A549 (cell line): Measurements from ENCODE around the gene RBM47. TPM values are rescaled to one million over a fixed set of nuclear protein-coding genes. Genes with fewer than 3 reads are reported as not detected.
A peak's percentile ranks its signal among the peaks of the same experiment; 100 is the strongest.

ENCODE experiments used
- ATAC-seq, 2 experiments: fragments of 200-7000 bp in 1 of 2; fragments of >200 bp in 1 of 2; cut with Nextera tagmentation in 1 of 2; cut with Tn5 transposase in 1 of 2; 3 replicates each; pipeline versions ENCODE4 v1.8.0 to v1.9.1; 2018 to 2020; ENCODE audit warnings: mild to moderate bottlenecking in 1 of 2, moderate library complexity in 1 of 2
- CTCF ChIA-PET: fragments of 300-600 bp; sonication (Branson Sonifier 250); formaldehyde crosslinking; extraction: SDS; loops from one replicate; lab custom pipeline; 2021; ENCODE audit warnings: antibody characterized with exemption, inconsistent platforms; lab: Yijun Ruan, JAX
- POLR2A ChIA-PET: fragments of 350-600 bp; formaldehyde crosslinking; extraction: SDS; loops from one replicate; lab custom pipeline; 2021; ENCODE audit warnings: antibody characterized with exemption, inconsistent platforms; lab: Yijun Ruan, JAX
- DNase-seq, 2 experiments: peaks; one replicate each; pipeline versions ENCODE4 v3.0.0 to v3.0.0-alpha.2; 2011 to 2016; ENCODE audit warnings: low read depth in 1 of 2, low spot score in 1 of 2
- FAIRE-seq: peaks from 2 replicates; lab custom pipeline; 2011; peaks lifted over from hg19 to GRCh38; lab: Jason Lieb, UNC
- H3K27ac ChIP-seq, 2 experiments: fragments of >200 bp; sonication (Bioruptor Twin); formaldehyde crosslinking; 3 replicates each; pipeline ENCODE4 v1.5.1; 2016 to 2017
- H3K4me1 ChIP-seq: fragments of >200 bp; sonication (Bioruptor Twin); formaldehyde crosslinking; 3 replicates; pipeline ENCODE4 v1.6.1; 2016
- H3K4me2 ChIP-seq: fragments of >200 bp; sonication (Bioruptor Twin); formaldehyde crosslinking; 3 replicates; pipeline ENCODE4 v1.6.1; 2016
- H3K4me3 ChIP-seq: fragments of >200 bp; sonication (Bioruptor Twin); formaldehyde crosslinking; 3 replicates; pipeline ENCODE4 v1.5.1; 2016
- H3K9me3 ChIP-seq: fragments of >200 bp; sonication (Bioruptor Twin); formaldehyde crosslinking; 3 replicates; pipeline ENCODE4 v1.6.1; 2016
- ATOH8 ChIP-seq: fragments of 250-450 bp; sonication (Bioruptor Pico); IDR thresholded peaks from 2 replicates; pipeline ENCODE4 v1.5.0; 2020; ENCODE audit warnings: low read depth, mild to moderate bottlenecking, moderate library complexity
- BHLHE40 ChIP-seq: IDR thresholded peaks from 2 replicates; pipeline ENCODE4 v1.6.1; 2012; ENCODE audit warnings: low read depth, low read length, inconsistent platforms
- CHD2 ChIP-seq: fragments of 150-350 bp; IDR thresholded peaks from 2 replicates; pipeline ENCODE4 v1.6.1; 2014; ENCODE audit warnings: low read length; ENCODE audit not compliant: partially characterized antibody
- EHF ChIP-seq: fragments of 250-450 bp; sonication (Bioruptor Pico); IDR thresholded peaks from 2 replicates; pipeline ENCODE4 v1.5.0; 2020; ENCODE audit warnings: mild to moderate bottlenecking
- ELK1 ChIP-seq: fragments of 150-350 bp; IDR thresholded peaks from 2 replicates; pipeline ENCODE4 v1.6.1; 2014; ENCODE audit warnings: low read depth, mild to moderate bottlenecking, low read length
- FOSB ChIP-seq: fragments of 250-450 bp; sonication (Bioruptor Pico); IDR thresholded peaks from 2 replicates; pipeline ENCODE4 v1.5.0; 2020; ENCODE audit warnings: mild to moderate bottlenecking, moderate library complexity
- FOXS1 ChIP-seq: fragments of 250-450 bp; sonication (Bioruptor Pico); IDR thresholded peaks from 2 replicates; pipeline ENCODE4 v1.5.0; 2020; ENCODE audit warnings: mild to moderate bottlenecking, moderate library complexity
- HEYL ChIP-seq: fragments of 250-450 bp; sonication (Bioruptor Pico); IDR thresholded peaks from 2 replicates; pipeline ENCODE4 v1.8.0; 2021; ENCODE audit warnings: mild to moderate bottlenecking, moderate library complexity
- HOXB5 ChIP-seq: fragments of 250-450 bp; sonication (Bioruptor Pico); IDR thresholded peaks from 2 replicates; pipeline ENCODE4 v1.5.0; 2020; ENCODE audit warnings: mild to moderate bottlenecking, moderate library complexity
- JUN ChIP-seq, 2 experiments: fragments of >200 bp; sonication (Bioruptor Twin); formaldehyde crosslinking; IDR thresholded peaks; 2 replicates in 1 of 2; 3 replicates in 1 of 2; pipeline ENCODE4 v1.6.1; 2016 to 2017
- JUNB ChIP-seq: fragments of >200 bp; sonication (Bioruptor Twin); formaldehyde crosslinking; IDR thresholded peaks from 2 replicates; pipeline ENCODE4 v1.6.1; 2016
- KDM1A ChIP-seq: fragments of 200-600 bp; sonication (generic); IDR thresholded peaks from 2 replicates; pipeline ENCODE4 v1.6.1; 2016; ENCODE audit warnings: low read depth, mild to moderate bottlenecking
- KDM5A ChIP-seq: fragments of 200-600 bp; sonication (generic); IDR thresholded peaks from 2 replicates; pipeline ENCODE4 v1.6.1; 2016; ENCODE audit warnings: antibody characterized with exemption, mild to moderate bottlenecking
- MAZ ChIP-seq: fragments of 150-350 bp; IDR thresholded peaks from 2 replicates; pipeline ENCODE4 v1.6.1; 2014; ENCODE audit warnings: antibody characterized with exemption, low read depth, low read length, borderline replicate concordance
- NR3C1 ChIP-seq: fragments of >200 bp; sonication (Bioruptor Twin); formaldehyde crosslinking; IDR thresholded peaks from 3 replicates; pipeline ENCODE4 v1.6.1; 2017
- RAD21 ChIP-seq, 2 experiments: fragments of >200 bp in 1 of 2; sonication (Bioruptor Twin) in 1 of 2; formaldehyde crosslinking in 1 of 2; IDR thresholded peaks in 1 of 2; conservative IDR thresholded peaks in 1 of 2; 2 replicates in 1 of 2; 3 replicates in 1 of 2; pipeline ENCODE4 v1.6.1; 2012 to 2018; ENCODE audit warnings: inconsistent platforms in 1 of 2
- REST ChIP-seq: fragments of 200-600 bp; sonication (generic); IDR thresholded peaks from 2 replicates; pipeline ENCODE4 v1.6.1; 2016; ENCODE audit warnings: antibody characterized with exemption, mild to moderate bottlenecking, moderate library complexity
- RFX5 ChIP-seq: fragments of 450-650 bp; IDR thresholded peaks from 2 replicates; pipeline ENCODE4 v1.7.1; 2014; ENCODE audit warnings: antibody characterized with exemption, mild to moderate bottlenecking, moderate library complexity
- SREBF2 ChIP-seq: fragments of 450-650 bp; IDR thresholded peaks from 2 replicates; pipeline ENCODE4 v1.6.1; 2014; ENCODE audit warnings: mild to moderate bottlenecking, moderate library complexity
- ZC3H11A ChIP-seq: fragments of 450-650 bp; IDR thresholded peaks from 2 replicates; pipeline ENCODE4 v1.6.1; 2014; ENCODE audit warnings: antibody characterized with exemption, mild to moderate bottlenecking
- WGBS: methylation state at CpG from one replicate; pipeline ENCODE4 v1.1.6; 2017; ENCODE audit errors: missing lambda C conversion rate; 5-methylcytosine and 5-hydroxymethylcytosine counted together
- polyA plus RNA-seq, 4 experiments: library from polyadenylated mRNA; depleted of rRNA in 3 of 4; stranded (reverse); fragments of >200 nt; fragmentation: RNase III in 1 of 4; extraction: RNeasy Plus Mini Kit Qiagen cat#74134 plus additional on column Dnase treatment in 1 of 4; gene quantifications; 2 replicates in 3 of 4; 3 replicates in 1 of 4; pipeline ENCODE4 v1.2.3, GENCODE V29; 2011 to 2017

The RBM47 gene
- polyA plus RNA-seq, 2 of the 4 experiments (the other 2 are of a cell fraction), result 38.1 to 43.3 TPM

- FAIRE-seq, result no peak
- Histone ChIP-seq H3K27ac (peak overlapping the region in 1 of 2 experiments; percentile 67; a peak in 4 of 6 replicates), H3K4me1 (peaks cover 13% of the 10 kb centered on the region), H3K4me2 (no peak overlapping the region)
- WGBS, result 69% methylated on average over 6 of the region's 6 CpGs
- TF ChIP-seq FOSB (CRISPR knock-in tag) (no peak), ATOH8 (CRISPR knock-in tag) (no peak), ELK1 (no peak)
- TF ChIP-seq, all 56 proteins: peak for 0
- CTCF ChIA-PET, result interaction anchor here (0.6 to 1.2 kb wide), 2 partner anchors 40 to 302 kb away, joined by 3 read pairs; no protein-coding TSS in a partner anchor
- DNase-seq (no peak), ATAC-seq (no peak)
- Histone ChIP-seq H3K9me3 (no peaks in the 10 kb centered on the region), H3K4me3 (no peak overlapping the region)
- POLR2A ChIA-PET, result no interaction called here
These were observed 48.8 kb upstream of the RBM47 start for GRCh38 chr4:40678421-40678820.

- 96% methylated on average over 5 of the region's 6 CpGs for WGBS
- TF ChIP-seq JUNB (no peak), EHF (CRISPR knock-in tag) (no peak), HOXB5 (CRISPR knock-in tag) (no peak), MAZ (no peak), KDM1A (no peak), RAD21 (conservative IDR thresholded peaks at IDR 0.05 in 1 of 2, IDR thresholded peaks at IDR 0.05 in 1 of 2) (no peak), NR3C1 (no peak), FOXS1 (CRISPR knock-in tag) (no peak), ZC3H11A (no peak), BHLHE40 (no peak), RFX5 (no peak), KDM5A (no peak), REST (no peak), HEYL (CRISPR knock-in tag) (no peak), CHD2 (no peak), SREBF2 (no peak), JUN (IDR thresholded peaks at IDR 0.05) (no peak)
- TF ChIP-seq, all 56 proteins: peak for 0
- H3K4me2 ChIP-seq, result no peak overlapping the region
- ATAC-seq (no peak), DNase-seq (no peak), FAIRE-seq (no peak)
- peaks cover 26% of the 10 kb centered on the region for H3K4me1 ChIP-seq
- H3K27ac ChIP-seq, result peak overlapping the region; percentile 26 to 96; a peak in 3 of 6 replicates
- no peaks in the 10 kb centered on the region for H3K9me3 ChIP-seq
- ChIA-PET CTCF (interaction anchor here (0.7 to 1.3 kb wide), 2 partner anchors 44 to 46 kb away, joined by 3 to 4 read pairs; partner anchors contain the start of gene RBM47), POLR2A (no interaction called here)
- H3K4me3 ChIP-seq, result no peak overlapping the region
These were observed 45.5 kb upstream of the RBM47 start for GRCh38 chr4:40675166-40675565.
